Fibroblast of lung (primary cell): ENCODE measurements around the gene RBBP8.

ENCODE experiments used
- CTCF ChIP-seq, 2 donors: IDR thresholded peaks in 1 of 2; conservative IDR thresholded peaks in 1 of 2; 1 replicate in 1 of 2; 2 replicates in 1 of 2; pipeline ENCODE4 v1.5.1; 2011 to 2012; ENCODE audit warnings: low read length in 2 of 2, control low read depth in 1 of 2, inconsistent platforms in 1 of 2, low read depth in 1 of 2, mild to moderate bottlenecking in 1 of 2
- EZH2 ChIP-seq: IDR thresholded peaks from 2 replicates; pipeline ENCODE4 v1.5.1; 2012; ENCODE audit warnings: low read length, control low read depth, mild to moderate bottlenecking; ENCODE audit errors: missing control alignments

DNA sequence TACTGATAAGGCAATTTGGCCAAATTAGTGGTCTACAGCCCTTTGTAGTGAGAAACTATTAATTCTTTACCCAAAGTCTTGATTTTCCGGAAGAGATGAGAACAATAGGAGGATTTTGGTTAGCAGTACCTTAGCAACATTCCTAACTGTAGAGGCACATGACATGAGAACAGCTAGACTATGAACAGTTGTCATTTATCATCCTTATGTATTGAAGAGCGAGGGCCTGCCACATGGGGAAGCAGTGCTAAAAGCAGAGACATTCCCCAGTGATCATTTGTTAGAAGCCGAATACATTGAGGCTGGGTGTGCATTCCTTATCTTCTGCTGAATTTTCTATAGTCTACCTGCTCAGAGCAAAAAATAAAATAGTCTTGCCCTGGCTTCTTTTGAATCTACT lies 65.2 kb downstream of the RBBP8 start:
- TF ChIP-seq CTCF (conservative IDR thresholded peaks at IDR 0.05 in 1 of 2, IDR thresholded peaks at IDR 0.05 in 1 of 2; ENCODE audit: low read depth in 1 of 2, low read length in 2 of 2) (no peak), EZH2 (no peak)
